GM21786 (cell line): ENCODE measurements around the gene IL5RA.

ENCODE experiments used
- ATAC-seq: cut with Tn5 transposase; IDR thresholded peaks from one replicate; pipeline ENCODE4 v1.9.1; 2021; ENCODE audit not compliant: unreplicated experiment

The IL5RA gene

DNA sequence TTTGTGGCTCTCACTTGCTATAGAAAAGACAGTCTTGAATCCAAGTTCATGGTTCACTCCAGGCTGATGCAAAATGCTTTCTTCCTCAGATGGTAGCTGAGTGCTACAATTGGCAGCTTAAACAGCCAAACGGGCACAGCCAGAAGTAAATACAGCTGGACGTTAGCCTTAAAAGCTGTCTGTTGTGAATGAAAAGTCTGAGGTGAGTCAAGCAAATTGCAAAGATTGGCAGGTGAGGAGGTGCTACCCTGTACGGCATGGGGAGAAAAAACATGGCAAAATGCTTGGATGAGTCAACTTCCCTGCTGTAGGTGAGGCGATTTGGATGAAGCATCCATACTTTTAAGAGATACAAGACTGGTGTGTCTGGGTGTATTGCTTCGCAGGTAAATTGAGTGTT is 40.5 kb downstream of the IL5RA start:
- no peak for ATAC-seq

DNA sequence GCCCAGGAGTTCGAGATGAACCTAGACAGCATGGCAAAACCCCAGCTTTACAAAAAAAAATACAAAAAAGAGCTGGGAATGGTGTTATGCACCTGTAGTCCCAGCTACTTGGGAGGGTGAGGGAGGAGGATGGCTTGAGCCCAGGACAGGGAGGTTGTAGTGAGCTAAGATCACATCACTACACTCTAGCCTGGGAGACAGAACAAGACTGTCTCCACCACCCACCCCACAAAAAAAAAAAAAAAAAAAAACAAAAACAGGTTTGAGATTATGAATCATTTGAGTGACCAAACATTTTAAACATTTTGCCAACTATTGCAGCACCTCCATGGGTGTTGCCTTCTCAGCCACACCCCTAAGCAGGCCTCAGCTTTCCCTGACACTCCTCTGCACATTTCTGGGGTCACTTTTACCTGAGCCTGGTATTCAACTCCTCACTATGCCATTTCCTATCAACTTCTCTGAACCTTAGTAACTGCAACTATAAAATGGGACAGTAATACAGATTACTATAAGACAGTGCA is 41.8 kb downstream of the IL5RA start:
- ATAC-seq: no peak

DNA sequence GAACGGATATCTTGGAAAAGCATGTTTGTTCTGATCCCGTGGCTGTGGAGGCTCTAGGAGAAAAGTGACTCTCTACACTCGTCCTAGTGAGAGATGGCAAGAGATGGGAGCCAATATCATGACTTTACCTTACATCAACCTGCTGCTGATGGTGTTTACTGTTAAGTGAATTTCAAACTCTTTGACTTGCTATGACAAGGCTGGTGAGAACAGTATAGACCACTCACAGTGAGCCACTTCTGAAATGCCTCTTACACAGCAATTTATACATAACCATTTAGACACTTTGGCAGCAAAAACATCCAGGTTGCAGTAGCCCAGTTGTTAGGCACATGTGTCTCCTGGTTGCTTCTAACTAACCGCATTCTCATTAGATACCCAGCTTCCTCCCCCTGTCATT is 43.3 kb downstream of the IL5RA start:
- ATAC-seq: no peak

DNA sequence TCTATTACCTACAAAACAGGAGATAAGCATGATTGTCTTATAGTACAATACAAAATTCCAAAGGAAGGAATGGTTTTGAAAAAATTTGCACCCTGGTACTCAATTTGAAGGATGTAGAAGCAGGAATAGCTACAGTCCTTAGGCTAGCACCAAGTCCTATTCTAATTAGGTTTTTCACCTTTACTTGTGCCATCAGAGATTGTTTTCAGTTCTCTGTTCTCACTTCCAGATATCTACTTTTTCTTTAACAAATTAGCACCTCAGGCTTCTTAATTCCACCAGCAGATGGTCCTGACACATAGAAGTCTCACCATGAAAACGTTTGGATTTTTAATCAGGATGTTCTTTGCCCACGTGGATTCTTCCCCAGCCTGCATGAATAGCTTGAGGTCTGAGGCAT is 43.8 kb downstream of the IL5RA start:
- ATAC-seq: peak; percentile 81

DNA sequence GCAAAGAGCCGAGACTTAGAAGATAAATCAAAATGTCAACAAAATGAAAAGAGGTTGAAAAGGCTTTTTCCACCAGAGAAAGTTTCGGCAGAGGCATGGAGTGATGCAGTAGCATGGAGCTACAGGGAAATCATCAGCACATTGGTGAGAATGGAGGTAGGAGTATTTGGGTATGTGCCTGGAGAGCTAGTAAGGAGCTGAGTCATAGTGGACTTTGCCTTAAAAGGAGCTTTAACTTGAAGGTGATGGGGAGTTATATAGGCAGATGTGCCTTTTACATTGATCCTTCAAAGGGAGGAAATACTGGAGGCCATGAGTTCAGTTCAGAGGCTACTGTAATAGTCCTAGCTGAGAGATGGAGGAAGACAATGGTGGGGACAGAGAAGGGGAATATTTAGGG is 44.3 kb downstream of the IL5RA start:
- ATAC-seq: peak; percentile 29

DNA sequence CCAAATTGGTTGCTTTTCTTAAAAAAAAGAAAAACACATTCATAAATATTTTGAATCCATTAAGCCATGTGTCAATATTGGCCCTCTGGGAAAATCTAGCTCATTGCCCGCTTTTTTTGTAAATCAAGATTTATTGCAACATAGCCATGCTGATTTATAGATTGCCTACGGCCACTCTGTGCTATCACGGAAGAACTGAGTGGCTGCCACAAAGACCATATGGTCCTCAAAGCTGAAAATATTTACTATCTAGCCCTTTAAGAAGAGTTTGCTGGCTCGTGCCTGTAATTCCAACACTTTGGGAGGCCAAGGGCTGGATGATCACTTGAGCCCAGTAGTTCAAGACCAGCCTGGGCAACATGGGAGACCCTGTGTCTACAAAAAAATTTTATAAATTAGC is 45.9 kb downstream of the IL5RA start:
- no peak for ATAC-seq

DNA sequence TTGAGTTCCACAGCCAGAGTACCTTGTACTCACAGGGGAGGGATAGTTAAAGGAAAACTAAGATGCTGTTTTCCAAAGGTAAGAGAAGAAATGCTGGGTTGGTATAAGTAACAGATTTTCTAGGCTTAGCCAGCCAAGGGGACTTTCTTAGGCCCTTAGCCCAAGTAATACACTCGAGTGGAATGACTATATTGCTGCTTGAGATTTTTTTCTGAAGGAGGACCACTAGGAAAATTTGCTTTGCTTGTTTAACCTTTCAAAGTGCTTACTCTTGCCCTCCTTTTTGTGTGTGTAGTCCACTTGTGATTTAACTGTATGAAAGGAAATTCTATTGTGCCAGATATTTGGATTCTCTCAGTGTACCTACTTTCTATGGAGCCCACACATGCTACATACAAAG is 50.5 kb downstream of the IL5RA start:
- no peak for ATAC-seq

DNA sequence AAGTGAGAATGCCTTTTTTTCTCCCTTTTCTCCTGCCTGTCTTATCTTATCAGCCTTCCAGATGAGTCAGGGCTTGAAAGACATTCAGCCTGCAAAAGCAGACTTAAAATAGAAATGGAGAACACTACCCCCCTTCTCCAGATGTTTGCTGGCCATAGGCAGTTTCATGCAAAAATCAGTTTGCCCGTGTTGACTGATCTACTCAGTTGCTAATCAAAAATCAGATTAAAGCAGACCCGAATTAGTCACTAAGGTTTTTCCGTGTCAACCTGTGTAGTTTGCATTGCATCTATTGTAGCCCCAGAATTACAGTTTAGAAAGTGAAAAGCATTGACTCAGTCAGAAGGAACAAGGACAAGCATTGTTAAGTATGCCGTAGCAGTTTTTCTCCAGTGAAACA is 56.2 kb downstream of the IL5RA start:
- no peak for ATAC-seq

DNA sequence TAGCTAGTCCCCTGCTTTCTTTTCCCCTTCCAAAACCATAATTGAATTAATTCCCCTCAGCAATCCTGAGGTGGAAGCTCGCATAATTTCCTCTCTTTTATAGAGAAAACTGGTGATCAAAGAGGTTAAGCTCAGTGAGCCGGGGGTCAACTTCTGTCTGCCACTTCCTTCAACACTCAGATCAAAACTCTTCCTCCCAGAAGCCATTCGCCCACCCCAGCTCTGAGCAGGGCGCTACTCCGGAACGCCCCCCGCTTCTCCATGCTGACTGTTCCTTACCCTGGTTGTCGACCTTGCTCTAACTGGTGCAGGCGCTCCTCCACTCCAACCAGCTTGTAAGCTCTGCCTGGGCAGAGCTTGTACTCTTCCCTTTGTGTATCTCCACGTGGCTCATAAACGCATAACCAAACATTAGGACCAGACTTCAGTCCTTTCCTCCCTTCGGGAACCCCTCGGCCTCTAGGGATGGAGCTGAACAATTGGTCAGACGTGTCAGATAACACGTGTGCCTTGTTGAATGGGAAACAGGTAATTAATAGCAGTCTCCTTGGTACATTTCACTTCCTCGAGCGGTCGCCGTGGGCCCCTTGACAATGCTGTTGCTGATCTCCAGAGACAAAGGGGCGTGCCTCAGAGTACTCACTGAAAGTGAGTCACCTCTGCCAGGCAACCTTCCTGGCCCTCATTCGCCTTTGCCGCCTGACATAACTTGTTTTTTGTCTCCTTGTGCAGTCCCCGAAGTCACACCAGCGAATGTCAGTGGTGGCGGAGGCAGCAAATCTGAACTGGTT is 71.8 kb downstream of the IL5RA start:
- ATAC-seq: no peak

DNA sequence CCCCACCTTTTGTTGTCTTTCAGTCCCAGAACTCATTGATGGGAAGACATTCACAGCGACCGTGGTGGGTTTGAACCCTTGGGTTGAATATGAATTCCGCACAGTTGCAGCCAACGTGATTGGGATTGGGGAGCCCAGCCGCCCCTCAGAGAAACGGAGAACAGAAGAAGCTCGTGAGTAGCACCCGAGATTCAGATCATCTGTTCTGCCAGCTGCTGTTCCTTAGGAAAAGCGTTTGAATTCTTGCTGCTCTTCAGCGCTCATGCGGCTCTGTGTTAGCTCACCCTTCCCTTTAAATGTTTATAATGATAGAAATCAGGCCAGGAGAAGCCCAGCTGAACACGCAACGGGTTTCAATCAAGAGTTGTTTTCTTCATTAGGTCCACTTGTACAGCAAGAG is 73.0 kb downstream of the IL5RA start:
- no peak for ATAC-seq

DNA sequence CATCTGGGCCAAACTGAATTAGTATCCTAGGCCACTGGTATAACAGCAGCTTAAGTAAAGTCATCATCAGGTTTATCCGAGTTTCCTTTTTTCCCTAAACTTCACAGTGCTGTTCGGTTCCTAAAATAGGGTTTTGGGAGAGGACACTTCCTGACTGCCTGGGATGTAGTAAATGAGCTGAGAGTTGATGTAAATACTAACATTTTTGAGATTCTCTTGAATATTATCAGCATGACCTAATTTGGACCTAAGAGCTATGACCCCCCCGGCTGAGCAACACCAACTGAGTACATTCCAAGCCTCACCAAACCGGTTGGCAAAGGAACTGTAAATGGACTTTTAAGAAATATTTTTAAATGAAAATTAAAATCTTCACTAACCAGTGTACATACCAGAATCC is 78.8 kb downstream of the IL5RA start:
- no peak for ATAC-seq

DNA sequence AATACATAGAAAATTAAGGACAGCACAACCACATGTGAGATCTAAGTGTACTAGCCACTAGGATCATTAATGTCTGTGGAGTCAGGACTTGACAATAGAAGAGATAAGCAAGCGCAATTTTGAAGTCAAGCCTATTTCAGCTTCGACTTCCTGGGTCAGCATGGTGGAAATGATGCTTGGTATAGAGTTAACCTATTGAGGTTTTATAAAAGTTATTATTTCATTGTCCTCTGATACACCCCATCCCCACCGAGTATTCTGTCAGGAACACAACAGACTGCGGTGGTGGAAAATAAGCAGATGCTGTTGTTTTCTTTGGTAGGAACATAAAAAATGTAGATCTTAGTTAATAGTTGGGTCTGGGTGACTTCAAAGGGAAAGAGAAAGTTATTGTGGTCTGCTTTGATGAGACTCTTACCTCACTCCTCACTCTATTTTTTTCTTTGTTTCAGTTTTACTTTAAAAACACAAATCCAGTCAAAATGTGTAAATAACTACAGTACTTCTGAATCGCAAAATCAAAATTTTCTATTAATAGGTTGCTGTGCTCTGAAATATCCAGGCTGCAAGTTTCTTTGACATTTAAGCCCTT is 82.1 kb downstream of the IL5RA start:
- ATAC-seq: peak; percentile 98

DNA sequence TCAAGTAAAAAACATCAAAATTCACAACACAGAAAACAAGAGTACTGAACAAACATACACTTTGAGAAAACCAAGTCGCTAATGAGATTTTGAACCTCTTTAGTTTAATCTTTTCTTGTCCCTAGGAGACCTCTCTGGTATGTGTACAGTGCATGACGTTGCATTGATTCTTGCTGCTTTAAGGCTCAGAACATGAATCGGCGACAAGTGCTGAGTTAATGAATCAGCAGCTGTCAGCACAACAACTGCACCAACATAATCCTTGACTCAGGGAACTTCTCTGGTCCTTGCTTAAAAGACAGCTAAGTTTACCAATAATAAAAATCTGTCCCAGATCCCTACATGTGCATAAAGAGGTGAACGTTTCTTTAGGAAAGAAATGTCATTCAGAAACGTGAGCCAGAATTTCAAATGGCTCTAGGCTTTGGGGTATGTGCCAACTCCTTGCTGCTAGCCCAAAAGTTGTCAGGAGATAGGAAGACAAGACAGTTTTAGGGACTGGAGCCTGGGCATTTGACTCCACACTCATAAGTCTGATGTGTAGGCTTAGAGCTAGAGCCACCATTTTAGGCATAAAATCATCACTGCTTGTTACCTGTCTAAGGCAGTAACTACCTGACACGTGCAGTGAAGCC is 86.9 kb downstream of the IL5RA start:
- no peak for ATAC-seq

DNA sequence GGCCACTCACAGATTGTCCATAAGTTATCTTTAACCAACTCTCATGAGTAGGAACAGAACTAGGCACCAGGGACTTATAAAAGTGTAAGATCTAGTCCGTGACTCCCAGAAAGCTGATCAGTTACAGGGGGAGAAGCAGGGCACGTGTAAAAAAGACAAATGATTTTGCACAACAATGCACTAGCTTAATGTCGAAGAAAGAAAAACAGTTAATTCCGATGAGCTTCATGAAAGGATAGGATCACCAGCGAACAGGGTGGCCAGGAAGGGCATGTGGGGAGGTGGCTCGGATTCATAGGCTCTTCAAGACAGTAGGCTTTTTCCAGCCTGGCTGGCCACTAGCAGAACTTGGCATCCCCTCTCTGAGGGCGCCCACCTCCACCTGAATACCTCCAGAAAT is 90.0 kb downstream of the IL5RA start:
- ATAC-seq: no peak
